ENCODE results near the gene TMEM59. TPM values are rescaled to one million over a fixed set of nuclear protein-coding genes. Genes with fewer than 3 reads are reported as not detected.
"Not testable (repeated sequence)": the region's sequence is repeated elsewhere in the genome, so short reads cannot be mapped to it uniquely, and the experiment has no call there.

Gene TMEM59
- total RNA-seq, 4 donors from 2014 or later: 337 to 492 (median 444) TPM

- no peaks in the 10 kb centered on the region for H3K27me3 ChIP-seq
- intact Hi-C loops (cut with DNase I): no loop called here
Measured at GRCh38 chr1:54006508-54006907, 46.5 kb downstream of the TMEM59 start.

GRCh38 chr1:54004481-54005049 is 48.4 kb downstream of the TMEM59 start:
- Histone ChIP-seq H3K36me3 (no peaks in the 10 kb centered on the region), H3K9me3 (no peaks in the 10 kb centered on the region), H3K27ac (no peak overlapping the region), H3K27me3 (no peaks in the 10 kb centered on the region), H3K4me1 (peaks cover 0 to 10% of the 10 kb centered on the region in 2 donors), H3K4me3 (replicated peaks in 1 of 3) (no peak overlapping the region)
- TF ChIP-seq POLR2A (IDR thresholded peaks at IDR 0.05): no peak
- TF ChIP-seq CTCF (IDR thresholded peaks at IDR 0.05): no peak
- intact Hi-C loops (cut with DNase I): no loop called here
- 98 to 100% methylated on average over 1 to 16 of the region's 27 CpGs for WGBS, 2 donors
- DNase-seq: no peak

More at GRCh38 chr1:54006508-54006907, 46.5 kb downstream of the TMEM59 start:
- no peak for TF ChIP-seq CTCF (IDR thresholded peaks at IDR 0.05)
- TF ChIP-seq POLR2A (IDR thresholded peaks at IDR 0.05): no peak
- no peaks in the 10 kb centered on the region for H3K36me3 ChIP-seq
- 78 to 88% methylated on average over 4 of the region's 4 CpGs for WGBS, 2 donors
- no peak for DNase-seq
- no peak overlapping the region for H3K4me3 ChIP-seq (replicated peaks in 1 of 3)
- no peak overlapping the region for H3K27ac ChIP-seq
- no peaks in the 10 kb centered on the region for H3K9me3 ChIP-seq
- H3K4me1 ChIP-seq: peaks cover 0 to 8% of the 10 kb centered on the region in 2 donors

GRCh38 chr1:54003750-54004480 is 49.1 kb downstream of the TMEM59 start:
- H3K9me3 ChIP-seq; H3K27ac ChIP-seq; intact Hi-C loops (cut with DNase I); H3K36me3 ChIP-seq; H3K4me3 ChIP-seq (replicated peaks in 1 of 3); H3K27me3 ChIP-seq; DNase-seq: not testable (repeated sequence)
- H3K4me1 ChIP-seq: peaks cover 0 to 10% of the 10 kb centered on the region in 2 donors
- 92 to 97% methylated on average over 7 to 15 of the region's 19 CpGs for WGBS, 2 donors

GRCh38 chr1:54003249-54003646 is 49.8 kb downstream of the TMEM59 start:
- DNase-seq: no peak
- Histone ChIP-seq H3K27ac (no peak overlapping the region), H3K9me3 (no peaks in the 10 kb centered on the region), H3K27me3 (no peaks in the 10 kb centered on the region), H3K4me1 (peaks cover 0 to 10% of the 10 kb centered on the region in 2 donors), H3K36me3 (no peaks in the 10 kb centered on the region), H3K4me3 (replicated peaks in 1 of 3) (no peak overlapping the region)
- intact Hi-C loops (cut with DNase I): no loop called here
- TF ChIP-seq POLR2A (IDR thresholded peaks at IDR 0.05) (no peak), CTCF (IDR thresholded peaks at IDR 0.05) (no peak)
- WGBS, 2 donors: 97% methylated on average over 11 to 12 of the region's 12 CpGs

- WGBS, 2 donors: 57 to 77% methylated on average over 9 of the region's 9 CpGs
- intact Hi-C loops (cut with DNase I): no loop called here
- H3K4me3 ChIP-seq (replicated peaks in 1 of 3): no peak overlapping the region
- H3K36me3 ChIP-seq: no peaks in the 10 kb centered on the region
- DNase-seq: no peak
- TF ChIP-seq POLR2A (IDR thresholded peaks at IDR 0.05): no peak
- no peak for TF ChIP-seq CTCF (IDR thresholded peaks at IDR 0.05)
- H3K27ac ChIP-seq: no peak overlapping the region
- peaks cover 0 to 10% of the 10 kb centered on the region in 2 donors for H3K4me1 ChIP-seq
- H3K27me3 ChIP-seq: no peaks in the 10 kb centered on the region
- no peaks in the 10 kb centered on the region for H3K9me3 ChIP-seq
Measured at GRCh38 chr1:54002544-54003248, 50.3 kb downstream of the TMEM59 start.

All from thyroid gland (tissue), 4 donors.